Pulmonary artery endothelial cell (primary cell): ENCODE data around the gene CCDC122. TPM values are rescaled to one million over a fixed set of nuclear protein-coding genes. Genes with fewer than 3 reads are reported as not detected.
A peak's percentile ranks its signal among the peaks of the same experiment; 100 is the strongest.
"Not testable (repeated sequence)": the region's sequence is repeated elsewhere in the genome, so short reads cannot be mapped to it uniquely, and the experiment has no call there.

ENCODE experiments used
- DNase-seq: peaks from one replicate; pipeline ENCODE4 v3.0.0-alpha.2; 2011; ENCODE audit warnings: low read depth, low spot score
- total RNA-seq: library from RNA; depleted of rRNA; stranded (reverse); fragments of >200 nt; gene quantifications from 2 replicates; pipeline ENCODE4 v1.2.3, GENCODE V29; 2014

The CCDC122 gene
- total RNA-seq, 1 donor from 2014 or later, result 4.2 TPM

- no peak for DNase-seq
Observed at GRCh38 chr13:43877326-43877725, 2.2 kb downstream of the CCDC122 start.

- DNase-seq, result no peak
Observed at GRCh38 chr13:43876366-43876765, 3.2 kb downstream of the CCDC122 start.

GRCh38 chr13:43874504-43875092, 4.9 kb downstream of the CCDC122 start:
- DNase-seq, result no peak

- no peak for DNase-seq
Observed at GRCh38 chr13:43872181-43872580, 7.4 kb downstream of the CCDC122 start.

GRCh38 chr13:43865892-43866291, 13.6 kb downstream of the CCDC122 start:
- DNase-seq, result no peak

- no peak for DNase-seq
Observed at GRCh38 chr13:43864921-43865320, 14.6 kb downstream of the CCDC122 start.

- DNase-seq, result no peak
Observed at GRCh38 chr13:43861863-43862262, 17.7 kb downstream of the CCDC122 start.

GRCh38 chr13:43852923-43853404, 26.6 kb downstream of the CCDC122 start:
- DNase-seq, result no peak

GRCh38 chr13:43850873-43851272, 28.7 kb downstream of the CCDC122 start:
- DNase-seq, result no peak

GRCh38 chr13:43848001-43848649, 31.4 kb downstream of the CCDC122 start:
- DNase-seq, result peak; percentile 53

- no peak for DNase-seq
Observed at GRCh38 chr13:43846496-43847158, 32.9 kb downstream of the CCDC122 start.

- DNase-seq, result no peak
Observed at GRCh38 chr13:43838909-43839308, 40.6 kb downstream of the CCDC122 start.

- no peak for DNase-seq
Observed at GRCh38 chr13:43835701-43836100, 43.8 kb downstream of the CCDC122 start.

- DNase-seq, result no peak
Observed at GRCh38 chr13:43831088-43831487, 48.5 kb downstream of the CCDC122 start.

GRCh38 chr13:43830497-43830881, 49.1 kb downstream of the CCDC122 start:
- DNase-seq, result no peak

- not testable (repeated sequence) for DNase-seq
Observed at GRCh38 chr13:43824656-43825055, 54.9 kb downstream of the CCDC122 start.

- no peak for DNase-seq
Observed at GRCh38 chr13:43822969-43823368, 56.6 kb downstream of the CCDC122 start.

- no peak for DNase-seq
Observed at GRCh38 chr13:43816401-43816889, 63.1 kb downstream of the CCDC122 start.

GRCh38 chr13:43815204-43815603, 64.3 kb downstream of the CCDC122 start:
- DNase-seq, result peak; percentile 53

GRCh38 chr13:43808676-43809075, 70.9 kb downstream of the CCDC122 start:
- DNase-seq, result no peak

GRCh38 chr13:43805681-43806128, 73.8 kb downstream of the CCDC122 start:
- no peak for DNase-seq

- no peak for DNase-seq
Observed at GRCh38 chr13:43805071-43805468, 74.5 kb downstream of the CCDC122 start.
